Heart right ventricle (tissue), 16 donors: ENCODE measurements around the gene CST4. TPM values are rescaled to one million over a fixed set of nuclear protein-coding genes. Genes with fewer than 3 reads are reported as not detected.
A peak's percentile ranks its signal among the peaks of the same experiment; 100 is the strongest.

Experiments used
- ATAC-seq, 8 donors: fragments of 200-7000 bp; cut with Tn5 transposase; one replicate each; pipeline ENCODE4 v1.9.1; 2020; ENCODE audit warnings: mild to moderate bottlenecking in 8 of 8, moderate library complexity in 8 of 8, moderate number of reproducible peaks in 1 of 8
- DNase-seq, 2 donors: peaks; one replicate each; pipeline ENCODE4 v3.0.0-alpha.2; 2020
- H3K27ac ChIP-seq, 10 donors: fragments of 200-600 bp; sonication (generic) in 2 of 10; one replicate each; pipeline versions ENCODE4 v1.5.0 to v1.8.0; 2020 to 2022; ENCODE audit warnings: mild to moderate bottlenecking in 3 of 10
- H3K27me3 ChIP-seq, 7 donors: fragments of 200-600 bp; one replicate each; pipeline ENCODE4 v1.8.0; 2021 to 2022; ENCODE audit warnings: mild to moderate bottlenecking in 2 of 7
- H3K36me3 ChIP-seq, 9 donors: fragments of 200-600 bp; sonication (generic) in 1 of 9; one replicate each; pipeline versions ENCODE4 v1.5.0 to v1.8.0; 2020 to 2022; ENCODE audit warnings: mild to moderate bottlenecking in 2 of 9
- H3K4me1 ChIP-seq, 9 donors: fragments of 200-600 bp; sonication (generic) in 1 of 9; one replicate each; pipeline versions ENCODE4 v1.5.0 to v1.8.0; 2020 to 2022; ENCODE audit warnings: mild to moderate bottlenecking in 4 of 9
- H3K4me3 ChIP-seq, 10 donors: fragments of 200-600 bp; sonication (generic) in 2 of 10; one replicate each; pipeline versions ENCODE4 v1.5.0 to v1.8.0; 2020 to 2022; ENCODE audit warnings: mild to moderate bottlenecking in 7 of 10, moderate library complexity in 2 of 10
- H3K9me3 ChIP-seq, 11 donors: fragments of 200-600 bp in 10 of 11; sonication (generic) in 2 of 11; one replicate each; pipeline versions ENCODE4 v1.5.0 to v1.8.0; 2013 to 2022; ENCODE audit warnings: mild to moderate bottlenecking in 2 of 11, control low read depth in 1 of 11, moderate library complexity in 1 of 11
- WGBS, 2 donors: extraction: QIAGEN DNeasy Blood & Tissue Kit; methylation state at CpG; one replicate each; pipeline ENCODE4 v1.1.7; 2013; ENCODE audit warnings: inconsistent platforms in 1 of 2; 5-methylcytosine and 5-hydroxymethylcytosine counted together
- intact Hi-C, 10 donors: fragments of 100-400 bp; cut with DNase I; formaldehyde crosslinking; loops; one replicate each; pipeline versions ENCODE4 v1.11.1 to v1.14.2; 2022
- polyA plus RNA-seq, 2 donors: library from polyadenylated mRNA; stranded (reverse); fragments of 200-250 nt; gene quantifications; one replicate each; pipeline ENCODE4 v1.2.3, GENCODE V29; 2013
- total RNA-seq, 10 donors: library from RNA; stranded (reverse); fragmentation: NEBNext Ultra II Directional in 3 of 10; extraction: Animal tissue kit (Norgen Biotek cat#: 25700) in 3 of 10; gene quantifications; one replicate each; pipeline versions ENCODE4 v1.2.1 to v1.2.4, GENCODE V29; 2021 to 2023
- TF ChIP-seq, protein P1 (sequence below), 9 donors: fragments of 200-600 bp; sonication (generic) in 2 of 9; IDR thresholded peaks; one replicate each; pipeline versions ENCODE4 v1.5.0 to v1.8.0; 2021 to 2022; ENCODE audit warnings: antibody characterized with exemption in 9 of 9, mild to moderate bottlenecking in 5 of 9, moderate library complexity in 1 of 9
- donor health status: Arrhythmogenic right ventricular cardiomyopathy.
- donor health status: ischemic (EF 13 %, LVEDD 7.1; RV severe dilation, severe dysfunction).
- donor health status: healthy with polysubstance abuse.
- donor health status: DM: no; HTN: yes; CAD: no.
- donor health status: DM: no; HTN: no; CAD: no.
- donor health status: ischemic (EF 25% LVEDD 6.9; RV normal size, moderate dysfunction).
- donor health status: ischemic (EF 25% LVEDD 5.7; RV mildly dilated, moderate dysfunction).
- donor health status: healthy.
- donor health status: DM: yes; HTN: yes; CAD: no.
- donor health status: Ischemic cardiomyopathy.
- donor health status: ischemic (EF 35%, LVEDD 5.7; RV mildly dilated, moderate dysfunction).
- donor health status: nonischemic (EF 11% LVEDD 7.7; RV severe dilation, severe dysfunction).
- donor health status: DM: yes; HTN: yes; CAD: no.
- donor health status: PGD.
- donor health status: ischemic (EF 29% LVEDD 5.4; RV normal size, mild dysfunction).
- donor health status: nonischemic (EF 23%, LVEDD 6.1; RV moderate dilation, normal function).

CST4 gene
- total and polyA plus RNA-seq, 12 donors, result not detected

DNA sequence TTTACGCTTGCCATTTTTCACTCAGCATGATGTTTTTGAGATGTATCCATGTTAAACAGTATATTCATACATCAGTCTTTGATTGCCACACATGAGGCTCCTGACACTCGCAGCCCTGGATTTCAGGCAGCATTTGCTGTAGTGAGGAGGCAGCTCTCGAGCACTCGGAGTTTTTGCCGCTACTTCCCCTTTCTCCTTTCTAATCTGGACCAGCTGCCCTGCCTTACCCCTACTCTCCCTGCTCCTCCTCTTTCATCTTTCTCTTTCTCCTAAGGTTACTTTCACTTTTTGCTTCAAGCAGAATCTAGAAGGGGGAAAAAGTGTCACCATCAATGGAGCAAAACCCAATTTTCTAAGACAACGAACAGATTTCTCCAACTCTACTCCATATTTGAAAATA is 45.2 kb downstream of the CST4 start:
- WGBS, 2 donors, result 75 to 84% methylated on average over 6 of the region's 6 CpGs
- intact Hi-C loops, result no loop called here
- no peaks in the 10 kb centered on the region for H3K27me3 ChIP-seq
- TF ChIP-seq, protein P1, sequence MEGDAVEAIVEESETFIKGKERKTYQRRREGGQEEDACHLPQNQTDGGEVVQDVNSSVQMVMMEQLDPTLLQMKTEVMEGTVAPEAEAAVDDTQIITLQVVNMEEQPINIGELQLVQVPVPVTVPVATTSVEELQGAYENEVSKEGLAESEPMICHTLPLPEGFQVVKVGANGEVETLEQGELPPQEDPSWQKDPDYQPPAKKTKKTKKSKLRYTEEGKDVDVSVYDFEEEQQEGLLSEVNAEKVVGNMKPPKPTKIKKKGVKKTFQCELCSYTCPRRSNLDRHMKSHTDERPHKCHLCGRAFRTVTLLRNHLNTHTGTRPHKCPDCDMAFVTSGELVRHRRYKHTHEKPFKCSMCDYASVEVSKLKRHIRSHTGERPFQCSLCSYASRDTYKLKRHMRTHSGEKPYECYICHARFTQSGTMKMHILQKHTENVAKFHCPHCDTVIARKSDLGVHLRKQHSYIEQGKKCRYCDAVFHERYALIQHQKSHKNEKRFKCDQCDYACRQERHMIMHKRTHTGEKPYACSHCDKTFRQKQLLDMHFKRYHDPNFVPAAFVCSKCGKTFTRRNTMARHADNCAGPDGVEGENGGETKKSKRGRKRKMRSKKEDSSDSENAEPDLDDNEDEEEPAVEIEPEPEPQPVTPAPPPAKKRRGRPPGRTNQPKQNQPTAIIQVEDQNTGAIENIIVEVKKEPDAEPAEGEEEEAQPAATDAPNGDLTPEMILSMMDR (IDR thresholded peaks at IDR 0.05), result no peak
- H3K27ac ChIP-seq, result no peak overlapping the region
- H3K36me3 ChIP-seq, result no peaks in the 10 kb centered on the region
- H3K4me1 ChIP-seq, result peaks cover 0 to 47% (median 7%) of the 10 kb centered on the region in 9 donors
- ATAC-seq, result no peak
- no peaks in the 10 kb centered on the region for H3K9me3 ChIP-seq
- H3K4me3 ChIP-seq, result no peak overlapping the region
- DNase-seq, result no peak

GRCh38 chr20:23641936-23642751 is 46.7 kb downstream of the CST4 start:
- DNase-seq, result no peak
- WGBS, 2 donors, result 59 to 60% methylated on average over 12 of the region's 12 CpGs
- TF ChIP-seq, protein P1 (IDR thresholded peaks at IDR 0.05), result no peak
- H3K4me3 ChIP-seq, result no peak overlapping the region
- peak overlapping the region in 3 of 10 donors; percentile 13 to 42 (median 14) for H3K27ac ChIP-seq
- no peaks in the 10 kb centered on the region for H3K9me3 ChIP-seq
- no peaks in the 10 kb centered on the region for H3K27me3 ChIP-seq
- peak in 1 of 8 donors; percentile 14 for ATAC-seq
- no peaks in the 10 kb centered on the region for H3K36me3 ChIP-seq
- peaks cover 0 to 41% (median 7%) of the 10 kb centered on the region in 9 donors for H3K4me1 ChIP-seq
- intact Hi-C loops, result no loop called here

GRCh38 chr20:23640671-23641667 is 47.9 kb downstream of the CST4 start:
- WGBS, 2 donors, result 78 to 84% methylated on average over 11 of the region's 11 CpGs

More at GRCh38 chr20:23640671-23641667, 47.9 kb downstream of the CST4 start:
- Histone ChIP-seq H3K4me1 (peaks cover 0 to 44% (median 16%) of the 10 kb centered on the region in 9 donors), H3K27ac (peak overlapping the region in 2 of 10 donors; percentile 26 to 42), H3K9me3 (no peaks in the 10 kb centered on the region), H3K27me3 (no peaks in the 10 kb centered on the region), H3K4me3 (no peak overlapping the region), H3K36me3 (no peaks in the 10 kb centered on the region)
- no peak for ATAC-seq
- intact Hi-C loops, result no loop called here
- TF ChIP-seq, protein P1 (IDR thresholded peaks at IDR 0.05), result no peak
- no peak for DNase-seq
